WTC11 (cell line): ENCODE results near the gene TATDN2. TPM values are rescaled to one million over a fixed set of nuclear protein-coding genes. Genes with fewer than 3 reads are reported as not detected.

Source experiments
- ATAC-seq: fragments of 200-7000 bp; cut with Tn5 transposase; 2 replicates; pipeline ENCODE4 v1.10.0; 2021; ENCODE audit warnings: mild to moderate bottlenecking, moderate library complexity
- CTCF ChIA-PET: fragments of 300-600 bp; sonication (Branson Sonifier 250); formaldehyde crosslinking; loops from one replicate; lab custom pipeline; 2021; ENCODE audit warnings: antibody characterized with exemption; lab: Charles Lee
- POLR2A ChIA-PET: fragments of 350-600 bp; sonication (Branson Sonifier 250); formaldehyde crosslinking; loops from one replicate; lab custom pipeline; 2021; ENCODE audit warnings: antibody characterized with exemption; lab: Charles Lee
- DNase-seq: peaks from one replicate; pipeline ENCODE4 v3.0.0; 2021; ENCODE audit warnings: low spot score
- H3K27ac Mint-ChIP-seq: 2 replicates; pipeline ENCODE4 v1.8.0; 2021; ENCODE audit warnings: mixed read lengths
- H3K27me3 Mint-ChIP-seq: 2 replicates; pipeline ENCODE4 v1.8.0; 2021; ENCODE audit warnings: low read depth, mild to moderate bottlenecking, moderate library complexity, mixed read lengths
- H3K36me3 Mint-ChIP-seq: 2 replicates; pipeline ENCODE4 v1.8.0; 2021; ENCODE audit warnings: mixed read lengths
- H3K4me1 Mint-ChIP-seq: 2 replicates; pipeline ENCODE4 v1.8.0; 2022; ENCODE audit warnings: mixed read lengths
- H3K4me3 Mint-ChIP-seq: 2 replicates; pipeline ENCODE4 v1.8.0; 2021; ENCODE audit warnings: mild to moderate bottlenecking, moderate library complexity, mixed read lengths
- H3K9me3 Mint-ChIP-seq: 2 replicates; pipeline ENCODE4 v1.8.0; 2021; ENCODE audit warnings: mixed read lengths
- ESRRA ChIP-seq: sonication (generic); formaldehyde crosslinking; IDR thresholded peaks from 2 replicates; pipeline ENCODE4 v1.8.1; 2022; ENCODE audit warnings: mild to moderate bottlenecking, missing genetic modification reagents, borderline replicate concordance
- GTF2I ChIP-seq: fragments of 250-450 bp; sonication (Bioruptor Pico); conservative IDR thresholded peaks from 2 replicates; pipeline ENCODE4 v1.4.0; 2021; ENCODE audit warnings: mild to moderate bottlenecking
- JUN ChIP-seq: sonication (generic); formaldehyde crosslinking; IDR thresholded peaks from 2 replicates; pipeline ENCODE4 v1.8.0; 2023; ENCODE audit warnings: mild to moderate bottlenecking, missing genetic modification reagents
- NFYB ChIP-seq: sonication (generic); formaldehyde crosslinking; conservative IDR thresholded peaks from 2 replicates; pipeline ENCODE4 v1.8.0; 2022; ENCODE audit warnings: low read depth, missing genetic modification reagents
- NR1H2 ChIP-seq: sonication (generic); formaldehyde crosslinking; IDR thresholded peaks from 2 replicates; pipeline ENCODE4 v1.9.0; 2021; ENCODE audit warnings: mild to moderate bottlenecking, moderate library complexity, missing genetic modification reagents
- SMAD3 ChIP-seq: sonication (generic); formaldehyde crosslinking; IDR thresholded peaks from 2 replicates; pipeline ENCODE4 v1.8.0; 2022; ENCODE audit warnings: missing genetic modification reagents, mild to moderate bottlenecking, borderline replicate concordance
- ZNF219 ChIP-seq: sonication (generic); formaldehyde crosslinking; IDR thresholded peaks from 2 replicates; pipeline ENCODE4 v1.8.0; 2023; ENCODE audit warnings: missing genetic modification reagents, mild to moderate bottlenecking, borderline replicate concordance
- ZNF232 ChIP-seq: sonication (generic); formaldehyde crosslinking; IDR thresholded peaks from 2 replicates; pipeline ENCODE4 v1.8.0; 2022; ENCODE audit warnings: mild to moderate bottlenecking, missing genetic modification reagents
- ZNF317 ChIP-seq: sonication (generic); formaldehyde crosslinking; IDR thresholded peaks from 2 replicates; pipeline ENCODE4 v1.8.1; 2023; ENCODE audit warnings: low read depth, mild to moderate bottlenecking, moderate library complexity, missing genetic modification reagents, borderline replicate concordance
- ZNF396 ChIP-seq: fragments of 250-450 bp; sonication (Bioruptor Pico); IDR thresholded peaks from 2 replicates; pipeline ENCODE4 v1.8.0; 2021; ENCODE audit warnings: mild to moderate bottlenecking, moderate library complexity, borderline replicate concordance
- ZNF423 ChIP-seq: fragments of 250-450 bp; sonication (Bioruptor Pico); IDR thresholded peaks from 2 replicates; pipeline ENCODE4 v2.1.2; 2022; ENCODE audit warnings: mild to moderate bottlenecking, moderate library complexity
- total RNA-seq: library from RNA; stranded (reverse); gene quantifications from 3 replicates; pipeline ENCODE4 v1.2.3, GENCODE V29; 2021
- TF ChIP-seq, protein P1 (sequence below): sonication (generic); formaldehyde crosslinking; IDR thresholded peaks from 2 replicates; pipeline ENCODE4 v1.8.1; 2022; ENCODE audit warnings: missing genetic modification reagents, borderline replicate concordance
- TF ChIP-seq, protein P2 (sequence below): sonication (generic); formaldehyde crosslinking; IDR thresholded peaks from 2 replicates; pipeline ENCODE4 v1.8.0; 2022; ENCODE audit warnings: mild to moderate bottlenecking, missing genetic modification reagents
- TF ChIP-seq, protein P3 (sequence below): fragments of 250-450 bp; sonication (Bioruptor Pico); IDR thresholded peaks from 2 replicates; pipeline ENCODE4 v1.9.0; 2021; ENCODE audit warnings: mild to moderate bottlenecking, borderline replicate concordance
- TF ChIP-seq, protein P4 (sequence below): sonication (generic); formaldehyde crosslinking; IDR thresholded peaks from 2 replicates; pipeline ENCODE4 v1.8.0; 2023; ENCODE audit warnings: missing genetic modification reagents, mild to moderate bottlenecking, borderline replicate concordance
- TF ChIP-seq, protein P5 (sequence below): fragments of 200-600 bp; IDR thresholded peaks from 2 replicates; pipeline ENCODE4 v1.8.0; 2022; ENCODE audit warnings: antibody characterized with exemption
- TF ChIP-seq, protein P6 (sequence below): sonication (generic); formaldehyde crosslinking; IDR thresholded peaks from 2 replicates; pipeline ENCODE4 v1.8.1; 2023; ENCODE audit warnings: mild to moderate bottlenecking, moderate library complexity, missing genetic modification reagents

The TATDN2 gene
- total RNA-seq, 1 experiment from 2014 or later, result 31.7 TPM

DNA sequence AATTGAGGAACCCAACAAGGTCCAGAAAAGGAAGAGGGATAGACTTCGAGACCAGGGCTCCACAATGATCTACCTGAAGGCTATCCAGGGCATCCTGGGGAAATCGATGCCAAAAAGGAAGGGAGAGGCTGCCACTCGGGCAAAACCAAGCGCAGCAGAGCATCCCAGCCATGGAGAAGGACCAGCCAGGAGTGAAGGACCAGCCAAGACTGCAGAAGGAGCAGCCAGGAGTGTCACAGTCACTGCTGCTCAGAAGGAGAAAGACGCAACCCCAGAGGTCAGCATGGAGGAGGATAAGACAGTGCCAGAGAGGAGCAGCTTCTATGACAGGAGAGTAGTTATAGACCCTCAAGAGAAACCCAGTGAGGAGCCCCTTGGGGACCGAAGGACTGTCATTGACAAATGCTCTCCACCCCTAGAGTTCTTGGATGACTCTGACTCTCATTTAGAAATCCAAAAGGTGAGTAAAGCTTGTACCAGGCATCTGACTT is 12.0 kb downstream of the TATDN2 start (continued):
- TF ChIP-seq ZNF232 (CRISPR knock-in tag) (no peak), ZNF219 (no peak), NR1H2 (CRISPR knock-in tag) (no peak), SMAD3 (no peak), ZNF396 (CRISPR knock-in tag) (no peak), ESRRA (no peak)
- TF ChIP-seq, protein P1, sequence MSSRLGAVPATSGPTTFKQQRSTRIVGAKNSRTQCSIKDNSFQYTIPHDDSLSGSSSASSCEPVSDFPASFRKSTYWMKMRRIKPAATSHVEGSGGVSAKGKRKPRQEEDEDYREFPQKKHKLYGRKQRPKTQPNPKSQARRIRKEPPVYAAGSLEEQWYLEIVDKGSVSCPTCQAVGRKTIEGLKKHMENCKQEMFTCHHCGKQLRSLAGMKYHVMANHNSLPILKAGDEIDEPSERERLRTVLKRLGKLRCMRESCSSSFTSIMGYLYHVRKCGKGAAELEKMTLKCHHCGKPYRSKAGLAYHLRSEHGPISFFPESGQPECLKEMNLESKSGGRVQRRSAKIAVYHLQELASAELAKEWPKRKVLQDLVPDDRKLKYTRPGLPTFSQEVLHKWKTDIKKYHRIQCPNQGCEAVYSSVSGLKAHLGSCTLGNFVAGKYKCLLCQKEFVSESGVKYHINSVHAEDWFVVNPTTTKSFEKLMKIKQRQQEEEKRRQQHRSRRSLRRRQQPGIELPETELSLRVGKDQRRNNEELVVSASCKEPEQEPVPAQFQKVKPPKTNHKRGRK (CRISPR knock-in tag), result no peak
- TF ChIP-seq, protein P2, sequence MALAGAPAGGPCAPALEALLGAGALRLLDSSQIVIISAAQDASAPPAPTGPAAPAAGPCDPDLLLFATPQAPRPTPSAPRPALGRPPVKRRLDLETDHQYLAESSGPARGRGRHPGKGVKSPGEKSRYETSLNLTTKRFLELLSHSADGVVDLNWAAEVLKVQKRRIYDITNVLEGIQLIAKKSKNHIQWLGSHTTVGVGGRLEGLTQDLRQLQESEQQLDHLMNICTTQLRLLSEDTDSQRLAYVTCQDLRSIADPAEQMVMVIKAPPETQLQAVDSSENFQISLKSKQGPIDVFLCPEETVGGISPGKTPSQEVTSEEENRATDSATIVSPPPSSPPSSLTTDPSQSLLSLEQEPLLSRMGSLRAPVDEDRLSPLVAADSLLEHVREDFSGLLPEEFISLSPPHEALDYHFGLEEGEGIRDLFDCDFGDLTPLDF (CRISPR knock-in tag), result no peak
- TF ChIP-seq, protein P3, sequence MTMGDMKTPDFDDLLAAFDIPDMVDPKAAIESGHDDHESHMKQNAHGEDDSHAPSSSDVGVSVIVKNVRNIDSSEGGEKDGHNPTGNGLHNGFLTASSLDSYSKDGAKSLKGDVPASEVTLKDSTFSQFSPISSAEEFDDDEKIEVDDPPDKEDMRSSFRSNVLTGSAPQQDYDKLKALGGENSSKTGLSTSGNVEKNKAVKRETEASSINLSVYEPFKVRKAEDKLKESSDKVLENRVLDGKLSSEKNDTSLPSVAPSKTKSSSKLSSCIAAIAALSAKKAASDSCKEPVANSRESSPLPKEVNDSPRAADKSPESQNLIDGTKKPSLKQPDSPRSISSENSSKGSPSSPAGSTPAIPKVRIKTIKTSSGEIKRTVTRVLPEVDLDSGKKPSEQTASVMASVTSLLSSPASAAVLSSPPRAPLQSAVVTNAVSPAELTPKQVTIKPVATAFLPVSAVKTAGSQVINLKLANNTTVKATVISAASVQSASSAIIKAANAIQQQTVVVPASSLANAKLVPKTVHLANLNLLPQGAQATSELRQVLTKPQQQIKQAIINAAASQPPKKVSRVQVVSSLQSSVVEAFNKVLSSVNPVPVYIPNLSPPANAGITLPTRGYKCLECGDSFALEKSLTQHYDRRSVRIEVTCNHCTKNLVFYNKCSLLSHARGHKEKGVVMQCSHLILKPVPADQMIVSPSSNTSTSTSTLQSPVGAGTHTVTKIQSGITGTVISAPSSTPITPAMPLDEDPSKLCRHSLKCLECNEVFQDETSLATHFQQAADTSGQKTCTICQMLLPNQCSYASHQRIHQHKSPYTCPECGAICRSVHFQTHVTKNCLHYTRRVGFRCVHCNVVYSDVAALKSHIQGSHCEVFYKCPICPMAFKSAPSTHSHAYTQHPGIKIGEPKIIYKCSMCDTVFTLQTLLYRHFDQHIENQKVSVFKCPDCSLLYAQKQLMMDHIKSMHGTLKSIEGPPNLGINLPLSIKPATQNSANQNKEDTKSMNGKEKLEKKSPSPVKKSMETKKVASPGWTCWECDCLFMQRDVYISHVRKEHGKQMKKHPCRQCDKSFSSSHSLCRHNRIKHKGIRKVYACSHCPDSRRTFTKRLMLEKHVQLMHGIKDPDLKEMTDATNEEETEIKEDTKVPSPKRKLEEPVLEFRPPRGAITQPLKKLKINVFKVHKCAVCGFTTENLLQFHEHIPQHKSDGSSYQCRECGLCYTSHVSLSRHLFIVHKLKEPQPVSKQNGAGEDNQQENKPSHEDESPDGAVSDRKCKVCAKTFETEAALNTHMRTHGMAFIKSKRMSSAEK, result no peak

DNA sequence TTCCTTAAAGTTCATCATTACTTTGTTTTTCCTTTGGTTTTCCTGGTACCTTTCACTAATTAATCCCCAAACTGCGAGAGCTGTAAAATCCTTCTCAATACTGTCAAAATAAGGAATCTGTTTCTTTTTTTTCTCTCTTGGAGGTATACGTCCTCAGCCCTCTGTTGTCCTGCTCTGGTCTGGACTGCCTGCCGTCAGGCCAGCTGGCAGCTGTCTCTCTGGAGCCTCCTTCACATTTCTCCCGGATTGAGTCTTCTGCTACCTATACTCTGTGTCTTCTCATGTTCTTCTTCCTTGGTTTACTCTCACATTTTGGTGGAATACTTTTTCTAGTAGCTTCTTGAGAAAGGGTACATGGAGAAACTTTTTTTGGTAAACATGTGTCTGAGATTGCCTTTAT is 13.8 kb downstream of the TATDN2 start:
- ChIA-PET POLR2A (interaction anchor here (0.7 kb wide), 2 partner anchors 91 to 500 kb away, joined by 4 to 6 read pairs; no protein-coding TSS in a partner anchor), CTCF (interaction anchor here (1.1 to 1.2 kb wide), 2 partner anchors 18 to 42 kb away, joined by 3 to 4 read pairs; no protein-coding TSS in a partner anchor)
- Mint-ChIP-seq H3K27ac (peak overlapping the region; percentile 39; the same call in 1 of the 2 replicates), H3K4me1 (peaks cover 11% of the 10 kb centered on the region), H3K4me3 (no peak overlapping the region), H3K27me3 (no peaks in the 10 kb centered on the region), H3K36me3 (peaks cover 43% of the 10 kb centered on the region), H3K9me3 (no peaks in the 10 kb centered on the region)
- DNase-seq, result no peak
- no peak for TF ChIP-seq ZNF423 (CRISPR knock-in tag)
- TF ChIP-seq, protein P4, sequence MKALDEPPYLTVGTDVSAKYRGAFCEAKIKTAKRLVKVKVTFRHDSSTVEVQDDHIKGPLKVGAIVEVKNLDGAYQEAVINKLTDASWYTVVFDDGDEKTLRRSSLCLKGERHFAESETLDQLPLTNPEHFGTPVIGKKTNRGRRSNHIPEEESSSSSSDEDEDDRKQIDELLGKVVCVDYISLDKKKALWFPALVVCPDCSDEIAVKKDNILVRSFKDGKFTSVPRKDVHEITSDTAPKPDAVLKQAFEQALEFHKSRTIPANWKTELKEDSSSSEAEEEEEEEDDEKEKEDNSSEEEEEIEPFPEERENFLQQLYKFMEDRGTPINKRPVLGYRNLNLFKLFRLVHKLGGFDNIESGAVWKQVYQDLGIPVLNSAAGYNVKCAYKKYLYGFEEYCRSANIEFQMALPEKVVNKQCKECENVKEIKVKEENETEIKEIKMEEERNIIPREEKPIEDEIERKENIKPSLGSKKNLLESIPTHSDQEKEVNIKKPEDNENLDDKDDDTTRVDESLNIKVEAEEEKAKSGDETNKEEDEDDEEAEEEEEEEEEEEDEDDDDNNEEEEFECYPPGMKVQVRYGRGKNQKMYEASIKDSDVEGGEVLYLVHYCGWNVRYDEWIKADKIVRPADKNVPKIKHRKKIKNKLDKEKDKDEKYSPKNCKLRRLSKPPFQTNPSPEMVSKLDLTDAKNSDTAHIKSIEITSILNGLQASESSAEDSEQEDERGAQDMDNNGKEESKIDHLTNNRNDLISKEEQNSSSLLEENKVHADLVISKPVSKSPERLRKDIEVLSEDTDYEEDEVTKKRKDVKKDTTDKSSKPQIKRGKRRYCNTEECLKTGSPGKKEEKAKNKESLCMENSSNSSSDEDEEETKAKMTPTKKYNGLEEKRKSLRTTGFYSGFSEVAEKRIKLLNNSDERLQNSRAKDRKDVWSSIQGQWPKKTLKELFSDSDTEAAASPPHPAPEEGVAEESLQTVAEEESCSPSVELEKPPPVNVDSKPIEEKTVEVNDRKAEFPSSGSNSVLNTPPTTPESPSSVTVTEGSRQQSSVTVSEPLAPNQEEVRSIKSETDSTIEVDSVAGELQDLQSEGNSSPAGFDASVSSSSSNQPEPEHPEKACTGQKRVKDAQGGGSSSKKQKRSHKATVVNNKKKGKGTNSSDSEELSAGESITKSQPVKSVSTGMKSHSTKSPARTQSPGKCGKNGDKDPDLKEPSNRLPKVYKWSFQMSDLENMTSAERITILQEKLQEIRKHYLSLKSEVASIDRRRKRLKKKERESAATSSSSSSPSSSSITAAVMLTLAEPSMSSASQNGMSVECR (CRISPR knock-in tag), result no peak
- TF ChIP-seq GTF2I (CRISPR knock-in tag), result no peak
- no peak for TF ChIP-seq NFYB
- no peak for TF ChIP-seq ZNF317 (CRISPR knock-in tag)
- TF ChIP-seq, protein P5, sequence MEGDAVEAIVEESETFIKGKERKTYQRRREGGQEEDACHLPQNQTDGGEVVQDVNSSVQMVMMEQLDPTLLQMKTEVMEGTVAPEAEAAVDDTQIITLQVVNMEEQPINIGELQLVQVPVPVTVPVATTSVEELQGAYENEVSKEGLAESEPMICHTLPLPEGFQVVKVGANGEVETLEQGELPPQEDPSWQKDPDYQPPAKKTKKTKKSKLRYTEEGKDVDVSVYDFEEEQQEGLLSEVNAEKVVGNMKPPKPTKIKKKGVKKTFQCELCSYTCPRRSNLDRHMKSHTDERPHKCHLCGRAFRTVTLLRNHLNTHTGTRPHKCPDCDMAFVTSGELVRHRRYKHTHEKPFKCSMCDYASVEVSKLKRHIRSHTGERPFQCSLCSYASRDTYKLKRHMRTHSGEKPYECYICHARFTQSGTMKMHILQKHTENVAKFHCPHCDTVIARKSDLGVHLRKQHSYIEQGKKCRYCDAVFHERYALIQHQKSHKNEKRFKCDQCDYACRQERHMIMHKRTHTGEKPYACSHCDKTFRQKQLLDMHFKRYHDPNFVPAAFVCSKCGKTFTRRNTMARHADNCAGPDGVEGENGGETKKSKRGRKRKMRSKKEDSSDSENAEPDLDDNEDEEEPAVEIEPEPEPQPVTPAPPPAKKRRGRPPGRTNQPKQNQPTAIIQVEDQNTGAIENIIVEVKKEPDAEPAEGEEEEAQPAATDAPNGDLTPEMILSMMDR, result no peak
- TF ChIP-seq, protein P6, sequence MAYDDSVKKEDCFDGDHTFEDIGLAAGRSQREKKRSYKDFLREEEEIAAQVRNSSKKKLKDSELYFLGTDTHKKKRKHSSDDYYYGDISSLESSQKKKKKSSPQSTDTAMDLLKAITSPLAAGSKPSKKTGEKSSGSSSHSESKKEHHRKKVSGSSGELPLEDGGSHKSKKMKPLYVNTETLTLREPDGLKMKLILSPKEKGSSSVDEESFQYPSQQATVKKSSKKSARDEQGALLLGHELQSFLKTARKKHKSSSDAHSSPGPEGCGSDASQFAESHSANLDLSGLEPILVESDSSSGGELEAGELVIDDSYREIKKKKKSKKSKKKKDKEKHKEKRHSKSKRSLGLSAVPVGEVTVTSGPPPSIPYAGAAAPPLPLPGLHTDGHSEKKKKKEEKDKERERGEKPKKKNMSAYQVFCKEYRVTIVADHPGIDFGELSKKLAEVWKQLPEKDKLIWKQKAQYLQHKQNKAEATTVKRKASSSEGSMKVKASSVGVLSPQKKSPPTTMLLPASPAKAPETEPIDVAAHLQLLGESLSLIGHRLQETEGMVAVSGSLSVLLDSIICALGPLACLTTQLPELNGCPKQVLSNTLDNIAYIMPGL (CRISPR knock-in tag), result no peak
- no peak for TF ChIP-seq JUN (CRISPR knock-in tag)
- ATAC-seq, result no peak
